GM23338 (cell line): ENCODE measurements around the gene NNAT. TPM values are rescaled to one million over a fixed set of nuclear protein-coding genes. Genes with fewer than 3 reads are reported as not detected.

ENCODE experiments used
- ATAC-seq: fragments of 200-7000 bp; cut with Tn5 transposase; 3 replicates; pipeline ENCODE4 v1.9.1; 2020
- DNase-seq: peaks from one replicate; pipeline ENCODE4 v3.0.0-alpha.2; 2015; ENCODE audit warnings: low spot score
- H2AFZ ChIP-seq: fragments of 200-600 bp; sonication (generic); 2 replicates; pipeline ENCODE4 v1.8.0; 2016; ENCODE audit warnings: antibody characterized with exemption, mild to moderate bottlenecking, moderate library complexity
- H3F3A ChIP-seq: fragments of 200-600 bp; sonication (generic); replicated peaks from 2 replicates; pipeline ENCODE4 v1.8.0; 2017; ENCODE audit warnings: antibody characterized with exemption, mixed run types, low read depth
- H3K27ac ChIP-seq: fragments of 200-600 bp; sonication (generic); 2 replicates; pipeline ENCODE4 v1.6.1; 2016; ENCODE audit warnings: low read depth
- H3K27me3 ChIP-seq: fragments of 200-600 bp; sonication (generic); 2 replicates; pipeline ENCODE4 v1.8.0; 2016; ENCODE audit warnings: mild to moderate bottlenecking, mixed run types, moderate library complexity; ENCODE audit not compliant: insufficient read depth
- H3K36me3 ChIP-seq: fragments of 200-600 bp; sonication (generic); 2 replicates; pipeline ENCODE4 v1.8.0; 2016; ENCODE audit warnings: mild to moderate bottlenecking; ENCODE audit not compliant: insufficient read depth
- H3K4me1 ChIP-seq: fragments of 200-600 bp; sonication (generic); 2 replicates; pipeline ENCODE4 v1.8.0; 2016; ENCODE audit warnings: mild to moderate bottlenecking, moderate library complexity; ENCODE audit not compliant: insufficient read depth
- H3K4me2 ChIP-seq: fragments of 200-600 bp; sonication (generic); 2 replicates; pipeline ENCODE4 v1.7.1; 2017; ENCODE audit warnings: mixed run types
- H3K4me3 ChIP-seq: fragments of 200-600 bp; sonication (generic); 2 replicates; pipeline ENCODE4 v1.6.1; 2016; ENCODE audit warnings: mixed run types
- H3K79me2 ChIP-seq: fragments of 200-600 bp; sonication (generic); replicated peaks from 2 replicates; pipeline ENCODE4 v1.8.0; 2017; ENCODE audit warnings: mild to moderate bottlenecking; ENCODE audit not compliant: insufficient read depth
- H3K9me2 ChIP-seq: fragments of 200-600 bp; sonication (generic); 2 replicates; pipeline ENCODE4 v1.8.0; 2017; ENCODE audit not compliant: insufficient read depth
- H4K20me1 ChIP-seq: fragments of 200-600 bp; sonication (generic); replicated peaks from 2 replicates; pipeline ENCODE4 v1.8.0; 2017; ENCODE audit warnings: mild to moderate bottlenecking; ENCODE audit not compliant: insufficient read depth
- H3K27ac Mint-ChIP-seq: 2 replicates; pipeline ENCODE4 v1.8.0; 2020; ENCODE audit warnings: inconsistent platforms, mild to moderate bottlenecking, moderate library complexity, mixed read lengths
- H3K27me3 Mint-ChIP-seq: 3 replicates; pipeline ENCODE4 v1.8.0; 2022; ENCODE audit warnings: low read depth, mild to moderate bottlenecking, moderate library complexity, mixed read lengths, inconsistent platforms; ENCODE audit not compliant: insufficient read depth, poor library complexity
- H3K36me3 Mint-ChIP-seq: 3 replicates; pipeline ENCODE4 v1.8.0; 2021; ENCODE audit warnings: low read depth, mild to moderate bottlenecking, inconsistent platforms, moderate library complexity, mixed read lengths
- H3K4me1 Mint-ChIP-seq: 3 replicates; pipeline ENCODE4 v1.8.0; 2020; ENCODE audit warnings: mild to moderate bottlenecking, inconsistent platforms, mixed read lengths
- H3K4me3 Mint-ChIP-seq: 3 replicates; pipeline ENCODE4 v1.8.0; 2021; ENCODE audit warnings: moderate library complexity, mild to moderate bottlenecking, inconsistent platforms, mixed read lengths
- H3K9me3 Mint-ChIP-seq: 3 replicates; pipeline ENCODE4 v1.8.0; 2020; ENCODE audit warnings: moderate library complexity, mild to moderate bottlenecking, inconsistent platforms, mixed read lengths
- EZH2 ChIP-seq: fragments of 200-600 bp; sonication (generic); IDR thresholded peaks from one replicate; pipeline ENCODE4 v1.8.0; 2017; ENCODE audit warnings: antibody characterized with exemption, mild to moderate bottlenecking, low read depth; ENCODE audit not compliant: unreplicated experiment
- JUNB ChIP-seq: IDR thresholded peaks from one replicate; pipeline ENCODE4 v1.6.1; 2016; ENCODE audit warnings: antibody characterized with exemption; ENCODE audit not compliant: unreplicated experiment
- NANOG ChIP-seq: IDR thresholded peaks from 2 replicates; pipeline ENCODE4 v1.6.1; 2016; ENCODE audit warnings: antibody characterized with exemption, borderline replicate concordance
- POLR2AphosphoS5 ChIP-seq: IDR thresholded peaks from 2 replicates; pipeline ENCODE4 v1.6.1; 2016; ENCODE audit warnings: antibody characterized with exemption, low read depth
- STAT1 ChIP-seq: IDR thresholded peaks from one replicate; pipeline ENCODE4 v1.6.1; 2016; ENCODE audit warnings: antibody characterized with exemption; ENCODE audit not compliant: unreplicated experiment
- polyA plus RNA-seq: library from polyadenylated mRNA; unstranded; fragments of >200 nt; fragmentation: Nextera tagmentation; extraction: Ambion mirVana; gene quantifications from 2 replicates; pipeline ENCODE4 v1.2.1, GENCODE V29; 2016
- total RNA-seq: library from RNA; depleted of rRNA; stranded (reverse); fragments of >200 nt; shearing (Covaris generic); gene quantifications from 2 replicates; pipeline ENCODE4 v1.2.3, GENCODE V29; 2014
- TF ChIP-seq, protein P1 (sequence below): IDR thresholded peaks from 2 replicates; pipeline ENCODE4 v1.6.1; 2016; ENCODE audit warnings: antibody characterized with exemption
- TF ChIP-seq, protein P2 (sequence below): fragments of 250-450 bp; sonication (Bioruptor Pico); IDR thresholded peaks from 2 replicates; pipeline ENCODE4 v1.5.0; 2020; ENCODE audit warnings: mild to moderate bottlenecking, moderate library complexity

NNAT gene
- total and polyA plus RNA-seq, 2 experiments from 2014 or later = 4.3 to 4.9 TPM

DNA sequence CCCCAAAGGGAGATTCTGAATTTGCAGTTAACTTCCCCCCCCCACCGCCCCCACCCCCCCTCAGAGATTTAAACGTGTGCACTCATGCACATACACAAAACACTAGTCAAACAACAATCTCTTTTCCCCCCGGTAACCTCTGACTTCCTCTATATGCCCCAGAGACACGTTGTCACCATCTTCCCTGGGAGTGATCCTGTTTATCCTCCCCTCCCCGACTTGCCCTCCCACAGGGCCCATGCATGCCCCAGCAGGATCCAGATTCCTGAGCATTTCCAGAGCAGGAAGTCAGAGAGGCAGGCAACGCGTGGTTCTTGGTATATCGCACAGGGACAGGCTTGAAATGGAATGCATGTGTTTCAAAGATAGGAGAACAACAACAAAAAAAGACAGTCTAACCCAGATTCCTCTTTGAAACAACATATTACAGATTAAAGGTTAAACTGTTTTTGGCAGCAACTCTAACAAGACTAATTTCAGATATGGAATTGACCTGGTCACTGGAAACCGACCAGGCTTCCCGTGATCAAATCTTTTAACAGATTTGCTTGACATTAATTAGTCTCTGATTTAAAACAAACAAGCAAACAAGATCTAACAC lies 5.3 kb downstream of the NNAT start (continued):
- TF ChIP-seq, protein P1, sequence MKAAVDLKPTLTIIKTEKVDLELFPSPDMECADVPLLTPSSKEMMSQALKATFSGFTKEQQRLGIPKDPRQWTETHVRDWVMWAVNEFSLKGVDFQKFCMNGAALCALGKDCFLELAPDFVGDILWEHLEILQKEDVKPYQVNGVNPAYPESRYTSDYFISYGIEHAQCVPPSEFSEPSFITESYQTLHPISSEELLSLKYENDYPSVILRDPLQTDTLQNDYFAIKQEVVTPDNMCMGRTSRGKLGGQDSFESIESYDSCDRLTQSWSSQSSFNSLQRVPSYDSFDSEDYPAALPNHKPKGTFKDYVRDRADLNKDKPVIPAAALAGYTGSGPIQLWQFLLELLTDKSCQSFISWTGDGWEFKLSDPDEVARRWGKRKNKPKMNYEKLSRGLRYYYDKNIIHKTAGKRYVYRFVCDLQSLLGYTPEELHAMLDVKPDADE = peak; percentile 72
- TF ChIP-seq, protein P2, sequence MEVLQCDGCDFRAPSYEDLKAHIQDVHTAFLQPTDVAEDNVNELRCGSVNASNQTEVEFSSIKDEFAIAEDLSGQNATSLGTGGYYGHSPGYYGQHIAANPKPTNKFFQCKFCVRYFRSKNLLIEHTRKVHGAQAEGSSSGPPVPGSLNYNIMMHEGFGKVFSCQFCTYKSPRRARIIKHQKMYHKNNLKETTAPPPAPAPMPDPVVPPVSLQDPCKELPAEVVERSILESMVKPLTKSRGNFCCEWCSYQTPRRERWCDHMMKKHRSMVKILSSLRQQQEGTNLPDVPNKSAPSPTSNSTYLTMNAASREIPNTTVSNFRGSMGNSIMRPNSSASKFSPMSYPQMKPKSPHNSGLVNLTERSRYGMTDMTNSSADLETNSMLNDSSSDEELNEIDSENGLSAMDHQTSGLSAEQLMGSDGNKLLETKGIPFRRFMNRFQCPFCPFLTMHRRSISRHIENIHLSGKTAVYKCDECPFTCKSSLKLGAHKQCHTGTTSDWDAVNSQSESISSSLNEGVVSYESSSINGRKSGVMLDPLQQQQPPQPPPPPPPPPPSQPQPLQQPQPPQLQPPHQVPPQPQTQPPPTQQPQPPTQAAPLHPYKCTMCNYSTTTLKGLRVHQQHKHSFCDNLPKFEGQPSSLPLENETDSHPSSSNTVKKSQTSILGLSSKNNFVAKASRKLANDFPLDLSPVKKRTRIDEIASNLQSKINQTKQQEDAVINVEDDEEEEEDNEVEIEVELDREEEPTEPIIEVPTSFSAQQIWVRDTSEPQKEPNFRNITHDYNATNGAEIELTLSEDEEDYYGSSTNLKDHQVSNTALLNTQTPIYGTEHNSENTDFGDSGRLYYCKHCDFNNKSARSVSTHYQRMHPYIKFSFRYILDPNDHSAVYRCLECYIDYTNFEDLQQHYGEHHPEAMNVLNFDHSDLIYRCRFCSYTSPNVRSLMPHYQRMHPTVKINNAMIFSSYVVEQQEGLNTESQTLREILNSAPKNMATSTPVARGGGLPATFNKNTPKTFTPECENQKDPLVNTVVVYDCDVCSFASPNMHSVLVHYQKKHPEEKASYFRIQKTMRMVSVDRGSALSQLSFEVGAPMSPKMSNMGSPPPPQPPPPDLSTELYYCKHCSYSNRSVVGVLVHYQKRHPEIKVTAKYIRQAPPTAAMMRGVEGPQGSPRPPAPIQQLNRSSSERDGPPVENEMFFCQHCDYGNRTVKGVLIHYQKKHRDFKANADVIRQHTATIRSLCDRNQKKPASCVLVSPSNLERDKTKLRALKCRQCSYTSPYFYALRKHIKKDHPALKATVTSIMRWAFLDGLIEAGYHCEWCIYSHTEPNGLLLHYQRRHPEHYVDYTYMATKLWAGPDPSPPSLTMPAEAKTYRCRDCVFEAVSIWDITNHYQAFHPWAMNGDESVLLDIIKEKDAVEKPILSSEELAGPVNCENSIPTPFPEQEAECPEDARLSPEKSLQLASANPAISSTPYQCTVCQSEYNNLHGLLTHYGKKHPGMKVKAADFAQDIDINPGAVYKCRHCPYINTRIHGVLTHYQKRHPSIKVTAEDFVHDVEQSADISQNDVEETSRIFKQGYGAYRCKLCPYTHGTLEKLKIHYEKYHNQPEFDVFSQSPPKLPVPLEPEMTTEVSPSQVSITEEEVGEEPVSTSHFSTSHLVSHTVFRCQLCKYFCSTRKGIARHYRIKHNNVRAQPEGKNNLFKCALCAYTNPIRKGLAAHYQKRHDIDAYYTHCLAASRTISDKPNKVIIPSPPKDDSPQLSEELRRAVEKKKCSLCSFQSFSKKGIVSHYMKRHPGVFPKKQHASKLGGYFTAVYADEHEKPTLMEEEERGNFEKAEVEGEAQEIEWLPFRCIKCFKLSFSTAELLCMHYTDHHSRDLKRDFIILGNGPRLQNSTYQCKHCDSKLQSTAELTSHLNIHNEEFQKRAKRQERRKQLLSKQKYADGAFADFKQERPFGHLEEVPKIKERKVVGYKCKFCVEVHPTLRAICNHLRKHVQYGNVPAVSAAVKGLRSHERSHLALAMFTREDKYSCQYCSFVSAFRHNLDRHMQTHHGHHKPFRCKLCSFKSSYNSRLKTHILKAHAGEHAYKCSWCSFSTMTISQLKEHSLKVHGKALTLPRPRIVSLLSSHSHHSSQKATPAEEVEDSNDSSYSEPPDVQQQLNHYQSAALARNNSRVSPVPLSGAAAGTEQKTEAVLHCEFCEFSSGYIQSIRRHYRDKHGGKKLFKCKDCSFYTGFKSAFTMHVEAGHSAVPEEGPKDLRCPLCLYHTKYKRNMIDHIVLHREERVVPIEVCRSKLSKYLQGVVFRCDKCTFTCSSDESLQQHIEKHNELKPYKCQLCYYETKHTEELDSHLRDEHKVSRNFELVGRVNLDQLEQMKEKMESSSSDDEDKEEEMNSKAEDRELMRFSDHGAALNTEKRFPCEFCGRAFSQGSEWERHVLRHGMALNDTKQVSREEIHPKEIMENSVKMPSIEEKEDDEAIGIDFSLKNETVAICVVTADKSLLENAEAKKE = no peak
- TF ChIP-seq NANOG = peak; percentile 63; the same call in 1 of the 2 replicates
- no peak for TF ChIP-seq EZH2
- peak; percentile 67 for TF ChIP-seq POLR2AphosphoS5

DNA sequence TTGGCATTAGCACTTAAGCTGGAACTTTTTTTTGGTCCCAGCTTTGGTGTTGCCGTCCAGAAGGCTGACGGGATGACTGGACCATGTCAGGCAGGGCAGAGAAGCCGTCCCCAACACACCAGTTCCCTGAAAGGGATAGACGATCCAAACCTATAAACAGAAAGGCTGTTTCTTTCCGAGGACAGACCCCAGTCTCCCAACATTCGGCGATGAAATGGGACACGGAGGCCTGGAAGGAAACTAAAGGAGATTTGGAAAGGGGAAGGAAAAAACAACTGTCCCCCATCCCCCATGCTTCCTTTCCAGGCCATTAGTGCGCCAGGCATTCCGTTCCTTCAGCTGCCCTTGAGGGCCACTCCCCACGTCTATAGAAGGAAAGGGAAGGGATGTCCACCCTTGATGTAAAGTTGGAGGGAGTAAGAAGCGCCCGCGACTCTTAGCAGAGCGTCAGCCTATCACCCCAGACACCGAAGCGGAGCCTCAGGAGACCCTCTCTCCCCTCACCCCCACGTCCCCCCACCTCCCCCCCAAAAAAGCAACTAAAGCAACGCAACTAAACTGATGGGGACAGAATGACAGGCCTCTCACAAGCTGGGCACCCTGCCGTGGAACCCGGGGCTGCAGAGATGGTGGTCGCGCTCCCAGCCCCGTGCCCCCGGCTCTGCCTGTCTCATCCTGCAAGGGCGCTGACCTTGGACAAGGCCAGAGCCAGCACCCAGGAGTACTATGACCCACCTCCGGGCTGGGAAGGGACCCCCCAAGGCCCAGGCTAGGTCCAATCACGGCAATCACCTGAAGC lies 6.0 kb downstream of the NNAT start:
- Mint-ChIP-seq H3K27ac (peak overlapping the region; percentile 100), H3K36me3 (peaks cover 27% of the 10 kb centered on the region)
- TF ChIP-seq STAT1 (no peak), JUNB (no peak)
- TF ChIP-seq, protein P2 = no peak

More for the DNA sequence above, 6.0 kb downstream of the NNAT start:
- peak; percentile 63 for DNase-seq
- Mint-ChIP-seq H3K9me3 (0 out of 3 replicates have a peak, but pooled peaks cover 5% of the 10 kb centered on the region), H3K4me1 (peaks cover 50% of the 10 kb centered on the region), H3K4me3 (peak overlapping the region; percentile 94), H3K27me3 (peaks cover 11% of the 10 kb centered on the region)
- Histone ChIP-seq H3K4me2 (peak overlapping the region; percentile 93), H3K4me1 (peaks cover 35% of the 10 kb centered on the region), H3K9me2 (no peaks in the 10 kb centered on the region), H3K36me3 (no peaks in the 10 kb centered on the region), H3F3A (no peaks in the 10 kb centered on the region), H3K4me3 (peak overlapping the region; percentile 84), H4K20me1 (peaks cover 27% of the 10 kb centered on the region), H2AFZ (no peak overlapping the region), H3K79me2 (peaks cover 54% of the 10 kb centered on the region), H3K27me3 (no peaks in the 10 kb centered on the region), H3K27ac (peak overlapping the region; percentile 99)
- peak; percentile 8 for ATAC-seq
